Measurements from ENCODE around the gene RPP38. TPM values are rescaled to one million over a fixed set of nuclear protein-coding genes. Genes with fewer than 3 reads are reported as not detected.

Gene RPP38
- total and polyA plus RNA-seq, 2 donors (not counting 1 experiment from before 2014, with no cell fraction given): 15.4 to 26.4 TPM

DNA sequence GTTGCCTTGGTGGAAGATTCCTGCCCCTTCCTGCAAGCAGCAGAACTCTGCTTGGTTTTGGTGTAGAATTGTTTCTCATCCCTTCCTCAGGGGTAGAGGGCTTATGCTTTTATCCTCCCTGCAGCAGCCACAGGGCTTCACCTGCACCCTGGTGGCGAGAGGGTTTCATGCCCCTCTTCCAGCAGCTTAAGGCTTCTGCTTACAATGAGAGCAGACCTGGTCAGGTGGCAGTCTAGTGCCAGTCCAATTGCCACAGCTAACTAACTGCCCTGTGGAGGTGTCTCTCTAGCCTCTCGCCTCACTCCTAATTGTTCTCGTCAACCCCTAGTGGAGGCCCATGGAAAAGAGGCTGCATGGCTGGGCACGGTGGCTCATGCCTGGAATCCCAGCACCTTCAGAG, 27.9 kb upstream of the RPP38 start:
- Histone ChIP-seq H3K27ac (ENCODE audit: insufficient read depth, low read length) (no peak overlapping the region), H3K36me3 (ENCODE audit: control insufficient read depth, insufficient read depth, low read length) (no peaks in the 10 kb centered on the region), H2AFZ (ENCODE audit: low read length) (no peak overlapping the region), H3K4me3 (replicated peaks in 1 of 4; ENCODE audit: control extremely low read depth in 1 of 4, insufficient read depth in 1 of 4, low read depth in 3 of 4, low read length in 4 of 4) (no peak overlapping the region), H3K27me3 (ENCODE audit: control insufficient read depth, insufficient read depth, low read length) (peaks cover 2% of the 10 kb centered on the region), H3K4me2 (ENCODE audit: extremely low read depth, insufficient read depth, low read length) (no peak overlapping the region), H3K9ac (ENCODE audit: insufficient read depth, low read length) (no peak overlapping the region), H3K79me2 (ENCODE audit: control insufficient read depth, insufficient read depth, low read length) (no peaks in the 10 kb centered on the region), H3K9me3 (ENCODE audit: control insufficient read depth, insufficient read depth, low read depth, low read length) (no peaks in the 10 kb centered on the region), H4K20me1 (ENCODE audit: control insufficient read depth, extremely low read depth, insufficient read depth, low read length) (no peaks in the 10 kb centered on the region), H3K4me1 (ENCODE audit: control insufficient read depth, extremely low read depth, insufficient read depth, low read length) (no peaks in the 10 kb centered on the region)
- TF ChIP-seq, protein P1, sequence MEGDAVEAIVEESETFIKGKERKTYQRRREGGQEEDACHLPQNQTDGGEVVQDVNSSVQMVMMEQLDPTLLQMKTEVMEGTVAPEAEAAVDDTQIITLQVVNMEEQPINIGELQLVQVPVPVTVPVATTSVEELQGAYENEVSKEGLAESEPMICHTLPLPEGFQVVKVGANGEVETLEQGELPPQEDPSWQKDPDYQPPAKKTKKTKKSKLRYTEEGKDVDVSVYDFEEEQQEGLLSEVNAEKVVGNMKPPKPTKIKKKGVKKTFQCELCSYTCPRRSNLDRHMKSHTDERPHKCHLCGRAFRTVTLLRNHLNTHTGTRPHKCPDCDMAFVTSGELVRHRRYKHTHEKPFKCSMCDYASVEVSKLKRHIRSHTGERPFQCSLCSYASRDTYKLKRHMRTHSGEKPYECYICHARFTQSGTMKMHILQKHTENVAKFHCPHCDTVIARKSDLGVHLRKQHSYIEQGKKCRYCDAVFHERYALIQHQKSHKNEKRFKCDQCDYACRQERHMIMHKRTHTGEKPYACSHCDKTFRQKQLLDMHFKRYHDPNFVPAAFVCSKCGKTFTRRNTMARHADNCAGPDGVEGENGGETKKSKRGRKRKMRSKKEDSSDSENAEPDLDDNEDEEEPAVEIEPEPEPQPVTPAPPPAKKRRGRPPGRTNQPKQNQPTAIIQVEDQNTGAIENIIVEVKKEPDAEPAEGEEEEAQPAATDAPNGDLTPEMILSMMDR (conservative IDR thresholded peaks at IDR 0.05 in 1 of 2, IDR thresholded peaks at IDR 0.05 in 1 of 2; ENCODE audit: low read depth in 1 of 2, low read length in 2 of 2): no peak
- no peak for TF ChIP-seq EZH2 (IDR thresholded peaks at IDR 0.05; ENCODE audit: low read length, missing control alignments)
- DNase-seq (ENCODE audit: low read depth in 2 of 2): no peak

DNA sequence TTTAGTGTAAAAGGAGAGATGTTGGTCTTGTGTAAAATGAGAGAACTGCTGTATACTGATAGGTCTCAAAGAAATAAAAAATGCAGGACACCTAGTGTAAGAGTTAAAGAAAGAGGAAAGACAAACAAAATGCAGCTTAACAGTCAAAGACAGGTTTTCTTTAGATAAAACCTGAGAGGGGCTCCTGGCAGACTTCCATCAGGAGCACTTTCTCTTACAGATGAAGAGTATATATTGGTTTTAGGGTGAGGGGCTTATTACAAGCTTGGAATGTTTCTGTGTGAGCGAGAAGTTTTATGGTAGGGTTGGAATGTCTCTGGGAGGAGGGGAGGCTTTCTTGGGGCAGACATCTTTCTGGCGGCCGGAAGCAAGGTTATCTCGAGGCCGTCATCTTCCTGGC, 24.8 kb upstream of the RPP38 start:
- Histone ChIP-seq H3K79me2 (ENCODE audit: control insufficient read depth, insufficient read depth, low read length) (no peaks in the 10 kb centered on the region), H2AFZ (ENCODE audit: low read length) (no peak overlapping the region), H3K27ac (ENCODE audit: insufficient read depth, low read length) (no peak overlapping the region), H3K36me3 (ENCODE audit: control insufficient read depth, insufficient read depth, low read length) (no peaks in the 10 kb centered on the region), H3K9ac (ENCODE audit: insufficient read depth, low read length) (no peak overlapping the region), H3K27me3 (ENCODE audit: control insufficient read depth, insufficient read depth, low read length) (peaks cover 2% of the 10 kb centered on the region), H3K4me2 (ENCODE audit: extremely low read depth, insufficient read depth, low read length) (no peak overlapping the region), H3K4me3 (replicated peaks in 1 of 4; ENCODE audit: control extremely low read depth in 1 of 4, insufficient read depth in 1 of 4, low read depth in 3 of 4, low read length in 4 of 4) (no peak overlapping the region), H3K4me1 (ENCODE audit: control insufficient read depth, extremely low read depth, insufficient read depth, low read length) (no peaks in the 10 kb centered on the region), H4K20me1 (ENCODE audit: control insufficient read depth, extremely low read depth, insufficient read depth, low read length) (no peaks in the 10 kb centered on the region), H3K9me3 (ENCODE audit: control insufficient read depth, insufficient read depth, low read depth, low read length) (no peaks in the 10 kb centered on the region)
- DNase-seq (ENCODE audit: low read depth in 2 of 2): no peak
- no peak for TF ChIP-seq EZH2 (IDR thresholded peaks at IDR 0.05; ENCODE audit: low read length, missing control alignments)
- TF ChIP-seq, protein P1 (conservative IDR thresholded peaks at IDR 0.05 in 1 of 2, IDR thresholded peaks at IDR 0.05 in 1 of 2; ENCODE audit: low read depth in 1 of 2, low read length in 2 of 2): no peak

DNA sequence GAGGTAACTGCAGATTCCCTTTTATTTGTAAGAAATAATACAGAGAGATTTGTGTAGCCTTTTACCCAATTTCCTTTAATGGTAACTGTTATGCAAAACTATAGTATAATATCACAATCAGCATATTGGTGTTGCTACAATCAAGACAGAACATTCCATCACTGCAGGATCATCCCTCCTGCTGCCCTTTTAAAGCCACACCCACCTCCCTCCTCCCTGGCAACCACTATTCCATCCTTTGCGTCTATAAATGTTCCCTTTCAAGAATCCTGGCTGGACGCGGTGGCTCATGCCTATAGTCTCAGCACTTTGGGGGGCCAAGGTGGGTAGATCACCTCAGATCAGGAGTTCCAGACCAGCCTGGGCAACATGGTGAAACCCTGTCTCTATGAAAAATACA, 21.7 kb upstream of the RPP38 start:
- no peak overlapping the region for H3K9ac ChIP-seq (ENCODE audit: insufficient read depth, low read length)
- H3K36me3 ChIP-seq (ENCODE audit: control insufficient read depth, insufficient read depth, low read length): no peaks in the 10 kb centered on the region
- DNase-seq (ENCODE audit: low read depth in 2 of 2): no peak
- H3K4me2 ChIP-seq (ENCODE audit: extremely low read depth, insufficient read depth, low read length): no peak overlapping the region
- TF ChIP-seq, protein P1 (conservative IDR thresholded peaks at IDR 0.05 in 1 of 2, IDR thresholded peaks at IDR 0.05 in 1 of 2; ENCODE audit: low read depth in 1 of 2, low read length in 2 of 2): no peak
- no peak for TF ChIP-seq EZH2 (IDR thresholded peaks at IDR 0.05; ENCODE audit: low read length, missing control alignments)
- peaks cover 2% of the 10 kb centered on the region for H3K27me3 ChIP-seq (ENCODE audit: control insufficient read depth, insufficient read depth, low read length)
- no peaks in the 10 kb centered on the region for H4K20me1 ChIP-seq (ENCODE audit: control insufficient read depth, extremely low read depth, insufficient read depth, low read length)
- no peak overlapping the region for H2AFZ ChIP-seq (ENCODE audit: low read length)
- no peaks in the 10 kb centered on the region for H3K4me1 ChIP-seq (ENCODE audit: control insufficient read depth, extremely low read depth, insufficient read depth, low read length)
- H3K9me3 ChIP-seq (ENCODE audit: control insufficient read depth, insufficient read depth, low read depth, low read length): no peaks in the 10 kb centered on the region
- no peak overlapping the region for H3K4me3 ChIP-seq (replicated peaks in 1 of 4; ENCODE audit: control extremely low read depth in 1 of 4, insufficient read depth in 1 of 4, low read depth in 3 of 4, low read length in 4 of 4)
- no peaks in the 10 kb centered on the region for H3K79me2 ChIP-seq (ENCODE audit: control insufficient read depth, insufficient read depth, low read length)
- H3K27ac ChIP-seq (ENCODE audit: insufficient read depth, low read length): no peak overlapping the region
